ENCODE results near the gene NECAB2.

DNA sequence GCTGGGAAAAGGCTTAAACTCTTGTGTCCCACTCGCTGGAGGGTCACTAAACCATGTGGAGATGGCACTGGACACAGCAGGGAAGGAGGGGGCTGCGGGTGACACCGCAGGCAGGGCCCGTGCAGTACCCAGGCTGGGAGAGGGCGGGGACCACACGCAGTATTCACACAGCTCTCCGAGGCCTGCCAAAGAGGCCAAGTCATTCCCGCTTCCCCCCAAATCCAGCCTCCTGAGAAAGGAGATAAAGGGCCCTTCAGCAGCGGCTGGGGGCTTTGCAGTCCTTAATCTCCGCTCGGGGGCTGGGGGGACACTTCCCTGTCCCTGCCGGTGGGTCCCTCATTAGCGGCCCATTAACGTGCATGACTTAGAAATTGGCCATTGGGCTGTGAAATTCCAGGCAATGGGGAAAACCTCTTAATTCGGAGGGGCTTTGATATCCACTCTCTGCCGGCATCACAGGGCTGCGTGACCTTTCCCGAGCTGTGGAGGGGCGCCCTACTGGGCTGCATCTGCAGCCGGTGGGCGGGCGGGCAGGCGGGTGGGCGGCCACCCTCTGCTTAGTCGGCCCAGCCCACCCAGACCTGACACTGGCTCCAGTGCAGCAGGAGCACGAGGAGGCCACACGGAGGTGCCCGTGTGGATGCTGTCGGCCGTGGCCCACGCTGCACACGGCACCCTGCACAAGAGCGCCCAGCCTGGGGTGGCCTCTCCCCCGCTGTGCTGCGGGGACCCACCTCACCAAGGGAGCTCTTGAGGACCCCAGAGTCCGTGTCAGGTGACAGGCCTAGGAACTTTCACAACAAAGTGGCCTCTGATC is 77.2 kb downstream of the NECAB2 start:
- TF ChIP-seq, protein P1, sequence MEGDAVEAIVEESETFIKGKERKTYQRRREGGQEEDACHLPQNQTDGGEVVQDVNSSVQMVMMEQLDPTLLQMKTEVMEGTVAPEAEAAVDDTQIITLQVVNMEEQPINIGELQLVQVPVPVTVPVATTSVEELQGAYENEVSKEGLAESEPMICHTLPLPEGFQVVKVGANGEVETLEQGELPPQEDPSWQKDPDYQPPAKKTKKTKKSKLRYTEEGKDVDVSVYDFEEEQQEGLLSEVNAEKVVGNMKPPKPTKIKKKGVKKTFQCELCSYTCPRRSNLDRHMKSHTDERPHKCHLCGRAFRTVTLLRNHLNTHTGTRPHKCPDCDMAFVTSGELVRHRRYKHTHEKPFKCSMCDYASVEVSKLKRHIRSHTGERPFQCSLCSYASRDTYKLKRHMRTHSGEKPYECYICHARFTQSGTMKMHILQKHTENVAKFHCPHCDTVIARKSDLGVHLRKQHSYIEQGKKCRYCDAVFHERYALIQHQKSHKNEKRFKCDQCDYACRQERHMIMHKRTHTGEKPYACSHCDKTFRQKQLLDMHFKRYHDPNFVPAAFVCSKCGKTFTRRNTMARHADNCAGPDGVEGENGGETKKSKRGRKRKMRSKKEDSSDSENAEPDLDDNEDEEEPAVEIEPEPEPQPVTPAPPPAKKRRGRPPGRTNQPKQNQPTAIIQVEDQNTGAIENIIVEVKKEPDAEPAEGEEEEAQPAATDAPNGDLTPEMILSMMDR (conservative IDR thresholded peaks at IDR 0.05 in 1 of 2, IDR thresholded peaks at IDR 0.05 in 1 of 2; ENCODE audit: extremely low read depth in 1 of 2, insufficient read depth in 1 of 2, low read depth in 1 of 2, low read length in 2 of 2), result no peak
- TF ChIP-seq EZH2 (IDR thresholded peaks at IDR 0.05; ENCODE audit: borderline replicate concordance, low read length), result no peak

All from mammary epithelial cell (primary cell).